Stomach (tissue), 9 donors: Measurements from ENCODE around the gene TMEM116. TPM values are rescaled to one million over a fixed set of nuclear protein-coding genes. Genes with fewer than 3 reads are reported as not detected.
"Not testable (repeated sequence)": the region's sequence is repeated elsewhere in the genome, so short reads cannot be mapped to it uniquely, and the experiment has no call there.

Experiments used
- DNase-seq, 2 donors: peaks; one replicate each; pipeline versions ENCODE4 v3.0.0 to v3.0.0-alpha.2; 2013 to 2019
- H3K27ac ChIP-seq, 5 donors: fragments of 200-600 bp in 4 of 5; sonication (generic) in 4 of 5; one replicate each; pipeline ENCODE4 v1.5.1; 2013 to 2019; ENCODE audit warnings: mild to moderate bottlenecking in 1 of 5, moderate library complexity in 1 of 5
- H3K27me3 ChIP-seq, 3 donors: fragments of 200-600 bp; sonication (generic); one replicate each; pipeline ENCODE4 v1.5.1; 2017 to 2019; ENCODE audit warnings: mixed run types in 1 of 3
- H3K36me3 ChIP-seq, 4 donors: fragments of 200-600 bp; sonication (generic); 1 replicate in 3 of 4; 2 replicates in 1 of 4; pipeline ENCODE4 v1.5.1; 2016 to 2019
- H3K4me1 ChIP-seq, 4 donors: fragments of 200-600 bp; sonication (generic); one replicate each; pipeline ENCODE4 v1.5.1; 2016 to 2019
- H3K4me3 ChIP-seq, 4 donors: fragments of 200-600 bp; sonication (generic) in 3 of 4; one replicate each; pipeline ENCODE4 v1.5.1; 2016 to 2019; ENCODE audit warnings: mild to moderate bottlenecking in 1 of 4
- H3K9me3 ChIP-seq, 4 donors: fragments of 200-600 bp; sonication (generic); one replicate each; pipeline ENCODE4 v1.5.1; 2016 to 2019
- CTCF ChIP-seq, 7 experiments: fragments of 450-650 bp in 4 of 7; fragments of 200-600 bp in 3 of 7; sonication (generic) in 3 of 7; IDR thresholded peaks; one replicate each; pipeline ENCODE4 v1.5.1; 2016 to 2019; ENCODE audit warnings: antibody characterized with exemption in 7 of 7, control low read depth in 2 of 7, mild to moderate bottlenecking in 1 of 7
- EP300 ChIP-seq: sonication (generic); formaldehyde crosslinking; IDR thresholded peaks from one replicate; pipeline ENCODE4 v1.6.1; 2017; ENCODE audit warnings: antibody characterized with exemption
- POLR2A ChIP-seq, 4 donors: fragments of 450-650 bp; IDR thresholded peaks; one replicate each; pipeline ENCODE4 v1.6.1; 2016; ENCODE audit warnings: antibody characterized with exemption in 4 of 4, control low read depth in 2 of 4, mild to moderate bottlenecking in 1 of 4, moderate library complexity in 1 of 4
- POLR2AphosphoS5 ChIP-seq, 3 donors: sonication (generic); formaldehyde crosslinking; IDR thresholded peaks; one replicate each; pipeline ENCODE4 v1.6.1; 2016; ENCODE audit warnings: antibody characterized with exemption in 3 of 3
- WGBS, 5 donors: extraction: QIAGEN DNeasy Blood & Tissue Kit in 3 of 5; methylation state at CpG; one replicate each; pipeline versions ENCODE4 v1.1.5 to v1.1.7; 2013 to 2018; 5-methylcytosine and 5-hydroxymethylcytosine counted together
- intact Hi-C: fragments of 100-400 bp; cut with DNase I; formaldehyde crosslinking; loops from one replicate; pipeline ENCODE4 v1.15.1; 2023; ENCODE audit warnings: low total_unique reads
- polyA plus RNA-seq, 3 donors: library from polyadenylated mRNA; stranded (reverse); fragments of 200-250 nt; gene quantifications; one replicate each; pipeline ENCODE4 v1.2.3, GENCODE V29; 2013
- total RNA-seq, 5 donors: library from RNA; depleted of rRNA; stranded (reverse); fragments of >200 nt; gene quantifications; one replicate each; pipeline versions ENCODE4 v1.1.0 to v1.2.3, GENCODE V29; 2014 to 2016
- donor health status: healthy with polysubstance abuse.
- donor health status: Bipolar disorder and iron deficiency.
- donor health status: healthy.

The TMEM116 gene
- total and polyA plus RNA-seq, 8 donors, result 0.58 to 20.2 (median 8.2) TPM

GRCh38 chr12:112013601-112014402 is 837 bp upstream of the TMEM116 start:
- intact Hi-C loops, result no loop called here
- 0 to 2% (median 1%) methylated on average over 39 to 54 of the region's 54 CpGs for WGBS, 5 donors
- Histone ChIP-seq H3K9me3 (no peaks in the 10 kb centered on the region), H3K27ac (peak overlapping the region; percentile 95 to 100 (median 98)), H3K4me3 (peak overlapping the region; percentile 91 to 99 (median 95)), H3K27me3 (no peaks in the 10 kb centered on the region), H3K36me3 (peaks cover 6 to 29% (median 23%) of the 10 kb centered on the region in 4 donors), H3K4me1 (peaks cover 29 to 78% (median 59%) of the 10 kb centered on the region in 4 donors)
- DNase-seq, result peak; percentile 73 to 87
- peak in 2 of 3 donors; percentile 52 to 70 for TF ChIP-seq POLR2AphosphoS5 (IDR thresholded peaks at IDR 0.05)
- peak in 1 of 4 donors; percentile 22 for TF ChIP-seq POLR2A (IDR thresholded peaks at IDR 0.05)
- peak in 2 of 7 experiments; percentile 0 to 36 for TF ChIP-seq CTCF (IDR thresholded peaks at IDR 0.05)
- TF ChIP-seq EP300, result no peak

GRCh38 chr12:112011685-112012084 is 1.3 kb downstream of the TMEM116 start:
- 79 to 89% (median 84%) methylated on average over 8 of the region's 8 CpGs for WGBS, 5 donors
- H3K4me3 ChIP-seq, result peak overlapping the region in 3 of 4 donors; percentile 91 to 98 (median 92)

GRCh38 chr12:112010415-112011344 is 2.3 kb downstream of the TMEM116 start:
- H3K27me3 ChIP-seq, result no peaks in the 10 kb centered on the region
- DNase-seq, result no peak
- H3K4me1 ChIP-seq, result peaks cover 26 to 79% (median 56%) of the 10 kb centered on the region in 4 donors
- WGBS, 5 donors, result 89 to 100% (median 92%) methylated on average over 4 to 8 of the region's 8 CpGs
- H3K4me3 ChIP-seq, result no peak overlapping the region
- no peaks in the 10 kb centered on the region for H3K9me3 ChIP-seq
- H3K27ac ChIP-seq, result peak overlapping the region in 1 of 5 donors; percentile 13
- H3K36me3 ChIP-seq, result peaks cover 0 to 4% (median 2%) of the 10 kb centered on the region in 4 donors
- intact Hi-C loops, result no loop called here
- TF ChIP-seq POLR2AphosphoS5 (IDR thresholded peaks at IDR 0.05), result no peak
- no peak for TF ChIP-seq EP300
- TF ChIP-seq CTCF (IDR thresholded peaks at IDR 0.05), result no peak
- TF ChIP-seq POLR2A (IDR thresholded peaks at IDR 0.05), result no peak

More at GRCh38 chr12:112011685-112012084, 1.3 kb downstream of the TMEM116 start:
- Histone ChIP-seq H3K9me3 (no peaks in the 10 kb centered on the region), H3K4me1 (peaks cover 26 to 70% (median 52%) of the 10 kb centered on the region in 4 donors), H3K36me3 (peaks cover 6 to 14% (median 12%) of the 10 kb centered on the region in 4 donors), H3K27ac (peak overlapping the region in 4 of 5 donors; percentile 95 to 100 (median 98)), H3K27me3 (no peaks in the 10 kb centered on the region)
- intact Hi-C loops, result no loop called here
- no peak for DNase-seq
- TF ChIP-seq POLR2A (IDR thresholded peaks at IDR 0.05), result no peak
- no peak for TF ChIP-seq EP300
- no peak for TF ChIP-seq CTCF (IDR thresholded peaks at IDR 0.05)
- TF ChIP-seq POLR2AphosphoS5 (IDR thresholded peaks at IDR 0.05), result no peak

DNA sequence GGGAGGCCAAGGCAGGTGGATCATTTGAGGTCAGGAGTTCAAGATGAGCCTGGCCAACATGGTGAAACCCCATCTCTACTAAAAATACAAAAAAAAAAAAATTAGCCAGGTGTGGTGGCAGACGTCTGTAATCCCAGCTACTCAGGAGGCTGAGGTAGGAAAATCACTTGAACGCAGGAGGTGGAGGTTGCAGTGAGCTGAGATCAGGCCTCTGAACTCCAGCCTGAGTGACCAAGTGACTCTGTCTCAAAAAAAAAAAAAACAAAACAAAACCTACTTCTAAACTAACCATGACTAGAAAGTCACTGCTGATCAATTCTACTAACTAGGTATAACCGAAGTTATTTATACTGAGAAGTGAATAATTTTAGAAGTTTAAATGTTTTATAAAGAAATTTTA is 3.4 kb downstream of the TMEM116 start:
- H3K4me3 ChIP-seq, H3K36me3 ChIP-seq, intact Hi-C loops, H3K27me3 ChIP-seq, H3K9me3 ChIP-seq, DNase-seq: not testable (repeated sequence)
- H3K27ac ChIP-seq, result peak overlapping the region in 1 of 5 donors; percentile 13
- WGBS, 5 donors, result 56 to 70% (median 59%) methylated on average over 3 of the region's 3 CpGs
- peaks cover 21 to 71% (median 50%) of the 10 kb centered on the region in 4 donors for H3K4me1 ChIP-seq
